Activated gamma-delta T cell (primary cell): ENCODE data around the gene SLC2A6.

Source experiments
- DNase-seq: peaks from one replicate; lab custom pipeline; 2025; lab: John Stamatoyannopoulos, UW

SLC2A6 gene

DNA sequence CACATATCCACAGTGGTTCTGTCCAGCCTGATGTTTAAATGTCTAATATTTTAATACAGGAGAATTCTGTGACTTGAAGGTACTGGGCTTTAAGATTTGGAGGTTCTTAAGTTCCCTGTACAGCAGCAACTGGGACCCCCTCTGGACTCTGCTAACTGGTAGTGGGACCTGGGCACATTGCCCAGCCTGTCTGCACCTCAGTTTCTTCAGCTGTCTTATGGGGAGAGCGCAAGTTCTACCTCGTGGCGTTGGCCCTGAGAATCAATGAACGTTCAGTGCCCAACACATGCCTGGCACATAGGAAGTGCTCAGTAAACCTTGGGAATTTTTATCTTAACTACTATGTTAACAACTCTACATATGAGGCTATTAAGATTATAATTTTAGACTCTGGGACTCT is 1.4 kb downstream of the SLC2A6 start:
- DNase-seq = no peak

DNA sequence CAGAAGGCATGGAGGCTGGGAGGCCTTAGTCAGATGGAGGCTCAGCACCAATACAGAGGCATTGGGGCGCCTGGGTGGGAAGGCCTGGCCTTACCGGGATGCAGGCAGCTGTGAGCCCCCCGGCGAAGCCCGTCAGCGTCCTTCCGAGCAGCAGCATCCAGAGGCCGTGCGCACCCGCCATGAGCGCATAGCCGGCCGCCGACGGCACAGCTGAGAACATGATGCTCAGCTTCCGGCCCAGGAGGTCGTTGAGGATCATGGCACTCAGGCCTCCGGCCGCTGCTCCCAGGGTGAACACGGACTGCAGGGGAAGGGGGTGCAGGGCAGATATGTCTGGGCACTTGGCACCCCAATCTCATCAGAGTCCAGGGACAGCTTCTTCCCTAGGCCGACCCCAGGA is 2.0 kb downstream of the SLC2A6 start:
- no peak for DNase-seq

DNA sequence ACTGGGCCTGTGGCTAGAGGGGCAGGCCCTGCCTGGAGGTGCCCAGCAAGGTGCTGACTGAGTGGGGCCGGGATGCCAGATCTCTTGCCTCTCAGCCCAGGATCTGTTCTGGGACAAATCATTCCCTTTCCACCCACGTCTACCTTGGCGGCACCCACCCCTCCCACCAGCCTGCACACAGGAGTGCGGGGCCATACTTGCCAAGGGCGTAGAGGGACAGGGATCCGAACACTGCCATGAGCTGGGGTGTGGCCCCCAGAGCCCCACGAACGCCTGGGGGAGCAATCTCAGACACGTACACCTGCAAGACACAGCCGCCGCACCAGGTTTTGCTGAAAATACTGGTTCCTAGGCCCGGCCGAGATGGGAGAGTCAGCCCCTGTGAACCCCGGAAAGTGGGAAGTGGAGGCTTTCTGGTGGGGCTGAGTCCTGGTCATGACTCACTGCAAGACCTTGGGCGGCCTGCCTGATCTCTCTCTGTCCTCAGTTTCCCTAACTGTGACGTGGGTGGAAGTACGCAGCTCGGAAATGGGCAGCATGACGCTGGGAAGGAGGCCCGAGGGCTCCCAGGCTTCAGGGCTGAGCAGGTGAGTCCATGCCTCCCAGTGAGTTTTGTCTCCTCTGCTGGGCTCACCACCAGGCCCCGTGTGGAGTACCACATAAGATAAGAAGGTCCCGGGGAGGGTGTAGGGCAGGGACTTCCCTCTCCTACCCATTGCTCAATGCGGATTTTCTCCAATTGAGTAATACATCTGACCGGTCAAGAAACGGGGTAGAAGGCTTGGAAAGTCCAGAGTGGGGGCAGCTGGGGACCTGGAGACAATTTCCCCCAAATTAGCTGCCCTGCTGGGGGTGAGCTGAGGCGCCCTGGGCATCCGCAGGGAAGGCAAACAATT is 2.6 kb downstream of the SLC2A6 start:
- no peak for DNase-seq

DNA sequence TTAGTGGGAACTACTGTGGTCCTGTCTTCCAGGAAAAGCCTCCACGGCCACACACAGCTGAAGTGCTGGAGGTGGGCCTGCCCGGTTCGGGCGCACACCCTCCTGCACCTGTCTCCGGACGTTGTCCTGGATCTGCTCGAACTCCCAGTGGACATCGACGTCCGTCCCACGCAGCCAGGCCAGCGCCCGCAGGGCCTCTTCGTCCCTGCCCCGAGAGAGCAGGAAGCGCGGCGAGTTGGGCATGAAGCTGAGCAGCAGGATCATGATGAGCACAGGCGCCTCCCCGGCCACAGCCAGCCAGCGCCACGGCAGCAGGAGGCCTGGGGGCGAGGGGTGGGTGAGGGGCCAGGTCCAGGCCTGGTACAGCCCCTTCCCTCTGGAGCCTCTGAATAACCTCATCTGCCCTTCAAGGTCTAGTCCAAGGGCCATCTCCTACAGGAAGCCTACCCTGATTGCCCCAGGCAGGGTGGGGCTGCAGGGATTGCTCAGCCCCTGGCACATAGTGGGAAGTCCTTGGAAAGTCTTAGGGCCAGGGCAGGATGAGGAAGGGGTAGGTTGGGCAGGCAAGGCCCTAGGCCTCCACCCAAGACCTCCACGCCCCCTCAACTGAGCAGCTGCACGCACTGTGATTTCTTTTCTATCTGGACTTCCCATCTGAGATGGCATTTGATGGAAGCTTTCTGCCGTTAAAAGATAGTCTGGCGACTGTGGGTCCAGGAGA is 3.4 kb downstream of the SLC2A6 start:
- no peak for DNase-seq

DNA sequence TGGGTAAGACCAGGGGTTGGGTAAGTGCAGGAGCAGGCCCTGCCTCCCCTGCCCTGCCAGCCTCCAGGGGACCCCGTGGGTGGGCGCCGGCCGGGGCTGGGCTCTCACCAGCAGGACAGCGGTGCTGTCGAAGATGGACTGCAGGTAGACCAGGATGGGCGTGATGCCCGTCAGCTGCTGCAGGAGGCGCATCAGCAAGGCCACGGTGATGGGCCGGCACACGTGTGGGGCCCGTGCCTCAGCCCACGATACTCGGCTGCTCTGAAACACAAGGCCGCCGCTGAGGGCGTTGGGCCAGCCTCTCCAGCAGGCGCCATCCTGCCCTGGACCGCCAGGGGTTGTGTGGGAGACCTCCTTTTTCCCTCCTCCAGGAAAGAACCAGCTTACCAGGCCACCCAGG is 4.0 kb downstream of the SLC2A6 start:
- no peak for DNase-seq

DNA sequence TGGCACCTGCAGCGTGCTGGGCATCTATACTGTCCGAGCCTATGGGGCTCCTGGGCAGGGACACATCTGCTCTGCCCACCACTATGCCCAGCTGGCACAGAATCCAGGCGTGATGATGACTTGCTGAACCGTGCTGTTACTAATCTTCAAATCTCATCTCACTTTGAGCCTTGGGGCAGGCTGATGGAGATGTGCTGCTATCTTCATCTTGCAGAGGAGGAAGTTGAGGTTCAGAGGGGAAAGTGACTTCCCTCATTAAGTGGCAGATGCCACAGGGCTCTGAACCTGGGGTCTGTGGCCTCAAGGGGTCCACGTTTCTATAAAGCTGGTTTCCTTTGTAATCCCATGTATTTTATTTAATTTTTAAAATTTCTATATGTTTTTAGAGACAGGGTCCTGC is 4.7 kb downstream of the SLC2A6 start:
- no peak for DNase-seq

DNA sequence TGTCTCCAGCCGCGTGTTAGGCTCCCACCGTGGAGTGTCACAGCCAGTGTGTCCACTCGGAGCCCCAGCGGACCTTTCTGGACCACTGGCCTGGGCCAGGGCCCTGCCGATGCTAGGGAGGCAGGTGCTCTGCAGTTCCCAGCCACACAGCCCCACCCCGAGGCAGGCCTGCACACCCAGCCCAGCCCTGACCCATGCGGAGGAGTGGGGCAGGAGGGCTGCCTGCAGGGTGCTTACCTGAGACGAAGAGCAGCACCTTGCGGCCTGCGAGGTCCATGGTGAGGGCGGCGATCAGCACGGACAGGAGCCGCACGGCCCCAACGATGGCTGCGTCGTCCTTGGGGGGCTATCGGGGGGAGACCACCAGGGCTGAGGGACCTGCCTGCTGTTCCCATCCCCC is 5.2 kb downstream of the SLC2A6 start:
- DNase-seq = no peak

DNA sequence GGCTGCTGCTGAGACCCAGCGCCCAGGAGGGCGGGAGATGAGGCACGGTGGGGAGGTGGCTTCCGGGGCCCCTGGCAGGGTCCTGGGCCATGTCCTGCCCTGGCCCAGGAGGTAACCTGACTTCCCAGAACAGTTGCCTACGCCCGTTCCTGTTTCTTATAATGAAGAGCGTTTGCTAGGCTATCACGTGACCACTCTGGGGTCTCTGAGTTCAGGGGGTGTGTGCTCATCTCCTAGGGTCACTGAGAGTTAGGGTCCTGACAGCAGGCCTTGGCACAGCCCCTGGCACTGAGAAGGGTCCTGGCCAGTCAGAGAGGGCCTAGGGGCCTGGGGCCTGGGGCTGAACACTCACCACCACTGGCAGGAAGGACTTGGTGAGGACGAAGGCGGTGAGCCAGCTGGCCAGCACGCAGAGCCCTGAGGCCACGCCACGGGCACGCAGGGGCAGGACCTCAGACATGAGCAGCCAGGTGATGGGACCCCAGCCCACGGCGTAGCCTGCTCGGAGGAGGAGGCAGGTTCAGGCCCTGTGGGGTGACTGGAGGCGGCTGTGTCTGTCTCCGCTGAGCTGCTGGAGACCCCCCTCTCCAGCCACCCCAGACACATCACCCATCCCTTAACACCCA is 6.0 kb downstream of the SLC2A6 start:
- no peak for DNase-seq

DNA sequence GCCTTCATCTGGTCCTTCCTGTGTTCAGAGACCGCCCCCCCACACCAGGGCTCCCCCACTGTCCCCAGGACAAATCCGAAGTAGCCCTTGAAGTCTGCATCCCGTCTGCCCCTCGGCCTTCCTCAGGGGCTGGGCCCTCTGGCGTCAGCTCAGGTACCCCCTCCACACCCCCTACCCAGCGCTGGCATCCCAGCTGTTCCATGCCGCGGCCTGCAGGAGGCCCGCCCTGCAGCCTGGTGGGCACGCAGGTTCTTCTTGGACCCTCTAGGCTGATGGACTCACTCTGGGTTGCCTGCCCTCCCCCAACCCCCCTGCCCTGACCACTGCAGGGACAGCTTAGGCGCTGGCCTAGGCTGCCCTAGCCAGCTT is 6.6 kb downstream of the SLC2A6 start:
- DNase-seq = no peak

DNA sequence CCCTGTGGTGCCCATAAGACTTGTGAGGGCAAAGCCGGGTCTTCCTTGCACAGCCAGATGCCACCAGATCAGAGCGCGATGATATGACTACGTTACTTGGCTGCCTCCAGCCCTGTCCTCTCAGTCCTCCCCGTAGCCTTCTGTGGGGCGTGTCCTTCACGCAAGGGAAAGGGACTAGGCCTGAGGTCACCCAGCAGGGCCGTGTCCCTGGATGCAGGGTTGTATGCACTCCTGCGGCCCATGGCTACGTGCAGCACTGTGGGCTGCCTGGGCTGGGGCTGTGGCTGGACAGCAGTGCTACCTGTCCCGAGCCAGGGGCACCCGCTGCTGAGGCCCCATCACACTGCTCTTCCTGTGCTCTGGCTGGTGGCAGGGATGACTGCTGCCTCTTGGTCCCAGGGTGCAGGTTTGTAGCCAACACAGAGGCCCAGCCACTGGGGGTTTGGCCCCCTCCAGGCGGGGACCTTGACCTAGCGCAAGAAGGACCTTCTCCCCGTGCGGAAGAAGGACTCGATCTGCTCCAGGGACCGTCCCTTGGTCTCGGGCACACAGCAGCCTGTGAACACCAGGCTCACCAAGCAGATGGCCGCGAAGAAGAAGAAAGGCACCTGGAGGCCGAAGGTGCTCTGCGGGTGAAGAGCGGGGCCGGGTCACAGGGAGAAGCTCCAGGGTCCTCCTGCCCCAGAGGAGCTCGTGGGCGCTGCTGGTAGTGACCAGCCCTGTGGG is 7.2 kb downstream of the SLC2A6 start:
- no peak for DNase-seq

DNA sequence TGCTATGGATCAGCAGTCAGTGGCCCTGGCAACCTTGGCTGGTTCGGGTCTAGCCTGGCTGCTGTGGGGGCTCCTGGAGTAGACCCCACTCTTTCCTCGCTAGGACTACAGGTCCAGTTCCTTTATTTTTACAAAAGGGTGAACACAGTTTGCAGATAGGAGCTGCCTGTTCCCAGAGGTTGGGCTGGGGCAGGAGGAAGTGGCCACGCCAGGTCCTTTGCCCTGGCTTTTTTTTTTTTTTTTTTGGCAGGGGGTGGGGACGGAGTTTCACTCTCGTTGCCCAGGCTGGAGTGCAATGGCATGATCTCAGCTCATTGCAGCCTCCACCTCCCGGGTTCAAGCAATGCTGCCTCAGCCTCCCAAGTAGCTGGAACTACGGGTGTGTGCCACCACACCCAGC is 7.9 kb downstream of the SLC2A6 start:
- DNase-seq = no peak

DNA sequence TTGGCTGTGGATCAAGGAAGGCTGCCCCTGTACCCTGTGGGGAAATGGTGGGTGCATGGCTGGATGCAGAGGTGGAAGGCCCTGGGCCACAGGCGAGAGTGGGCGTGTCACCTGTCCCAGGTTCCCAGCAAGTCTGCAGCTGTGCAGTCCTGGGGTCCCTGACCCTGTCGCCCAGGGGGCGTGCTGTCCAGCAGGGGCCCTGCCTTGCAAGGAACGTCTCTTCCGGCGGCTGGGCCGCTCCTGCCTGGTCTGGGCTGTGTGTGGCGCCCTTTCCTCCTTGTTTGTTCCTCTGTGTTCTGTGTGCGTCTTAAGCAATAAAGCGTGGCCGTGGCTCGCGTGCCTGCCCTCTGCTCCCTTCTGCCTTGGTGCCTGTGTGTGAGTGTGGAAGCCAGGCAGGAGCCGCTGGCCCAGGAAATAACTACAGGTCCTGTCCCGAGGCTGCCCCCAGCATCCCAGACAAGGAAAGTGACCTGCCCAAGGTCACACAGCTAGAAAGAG is 8.4 kb downstream of the SLC2A6 start:
- DNase-seq = no peak

DNA sequence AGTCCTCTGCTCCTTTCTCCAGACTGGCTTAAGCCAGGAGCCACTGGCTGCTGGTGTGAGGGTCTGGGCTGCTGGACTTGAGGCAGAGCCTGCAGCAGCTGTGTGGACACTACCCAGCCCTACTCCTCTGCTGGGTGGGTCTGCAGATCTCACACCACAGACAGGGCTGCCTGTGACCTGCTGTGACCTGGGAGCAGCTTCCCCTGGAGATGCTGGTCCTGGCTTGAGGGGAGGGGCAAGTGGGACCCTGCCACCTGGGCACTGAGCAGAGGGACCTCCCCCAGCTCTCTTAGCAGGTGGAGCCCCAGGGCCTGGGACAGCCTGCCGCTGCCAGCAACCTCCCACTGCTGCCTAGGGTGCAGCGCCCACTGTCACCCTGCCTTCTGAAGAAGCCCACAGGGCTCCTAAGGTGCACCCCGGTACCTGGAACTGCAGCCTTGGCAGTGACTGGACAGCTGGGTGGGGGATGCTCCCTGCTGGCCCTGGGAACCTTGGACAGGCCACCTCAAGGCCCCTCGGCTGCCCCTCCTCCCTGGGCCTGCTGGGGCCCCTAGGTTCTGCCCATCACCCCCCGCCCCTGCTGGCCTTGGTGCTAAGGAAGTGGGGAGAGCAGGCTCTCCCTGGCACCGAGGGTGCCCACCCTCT is 10.0 kb downstream of the SLC2A6 start:
- DNase-seq = no peak

DNA sequence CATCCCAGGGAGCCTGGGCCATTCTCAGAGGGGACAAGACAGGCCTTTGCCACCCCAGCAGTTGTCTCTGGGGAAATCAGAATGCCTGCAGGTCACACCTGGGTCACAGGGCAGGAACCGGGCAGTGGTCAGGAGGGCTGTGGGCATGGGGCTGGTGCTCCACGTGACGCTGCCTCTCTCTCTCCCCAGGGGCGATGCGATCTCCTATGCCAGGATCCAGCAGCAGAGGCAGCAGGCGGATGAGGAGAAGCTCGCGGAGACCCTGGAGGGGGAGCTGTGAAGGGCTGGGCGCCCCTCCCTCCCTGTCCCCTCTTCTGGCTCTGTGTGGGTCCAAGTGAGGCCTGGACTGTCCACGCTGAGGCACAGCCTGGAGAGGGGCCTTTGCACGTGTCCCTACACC is 10.5 kb downstream of the SLC2A6 start:
- DNase-seq = no peak

DNA sequence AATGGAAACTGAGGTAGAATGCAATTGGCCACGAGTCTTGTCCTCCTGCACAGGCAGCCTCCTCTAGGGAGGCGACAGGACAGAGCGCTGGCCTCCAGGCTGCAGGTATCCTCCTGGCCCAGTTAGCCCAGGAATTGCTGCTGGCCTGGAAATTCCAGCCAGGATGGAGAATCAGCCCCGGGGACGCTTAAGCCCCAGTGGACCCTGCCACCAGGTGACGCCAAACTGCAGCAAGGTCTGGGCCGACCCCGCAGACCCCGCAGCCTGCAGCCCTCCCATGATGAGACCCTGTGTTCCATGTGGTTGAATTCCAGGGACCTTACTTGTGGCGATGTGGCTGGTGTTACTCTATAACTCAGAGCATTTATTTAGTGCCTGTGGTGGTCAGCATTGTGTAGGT is 11.8 kb downstream of the SLC2A6 start:
- DNase-seq = no peak

DNA sequence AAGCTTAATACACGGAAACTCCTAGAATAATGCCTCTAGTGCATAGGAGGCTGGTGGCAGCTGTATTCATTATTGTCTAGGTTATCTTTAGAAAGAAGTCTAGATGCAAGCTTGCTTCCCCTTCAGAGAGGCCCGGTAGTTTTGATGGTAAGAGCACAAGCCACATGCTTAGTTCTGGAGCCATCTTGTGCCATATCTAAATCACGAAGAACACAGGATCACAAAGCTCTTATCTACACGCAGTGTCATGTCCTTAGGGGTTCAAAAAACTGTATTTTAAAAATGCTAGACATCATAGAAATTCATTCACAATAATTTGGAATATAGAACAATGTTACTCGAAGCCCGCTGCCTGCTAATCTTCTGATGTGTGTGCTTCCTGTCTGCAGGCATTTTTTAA is 12.9 kb downstream of the SLC2A6 start:
- DNase-seq = no peak

DNA sequence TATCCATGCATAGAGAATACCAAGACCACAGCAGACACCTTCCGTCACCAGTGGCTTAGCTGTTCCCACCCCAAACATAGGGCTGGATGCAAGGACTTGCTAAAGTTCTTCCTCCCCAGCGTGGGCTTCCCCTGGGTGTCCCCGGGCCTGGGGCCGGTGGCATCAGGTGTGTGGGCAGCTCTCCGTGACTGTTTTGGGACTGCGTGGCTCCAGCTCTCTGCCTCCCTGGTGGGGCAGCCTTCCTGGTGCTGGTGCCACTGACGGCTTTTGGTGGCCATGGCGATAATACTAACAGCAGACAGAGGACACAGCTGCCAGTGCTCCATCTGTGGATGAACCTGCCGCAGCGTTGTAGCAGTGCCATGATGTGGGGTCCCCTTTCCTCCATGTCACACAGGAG is 14.3 kb downstream of the SLC2A6 start:
- no peak for DNase-seq

DNA sequence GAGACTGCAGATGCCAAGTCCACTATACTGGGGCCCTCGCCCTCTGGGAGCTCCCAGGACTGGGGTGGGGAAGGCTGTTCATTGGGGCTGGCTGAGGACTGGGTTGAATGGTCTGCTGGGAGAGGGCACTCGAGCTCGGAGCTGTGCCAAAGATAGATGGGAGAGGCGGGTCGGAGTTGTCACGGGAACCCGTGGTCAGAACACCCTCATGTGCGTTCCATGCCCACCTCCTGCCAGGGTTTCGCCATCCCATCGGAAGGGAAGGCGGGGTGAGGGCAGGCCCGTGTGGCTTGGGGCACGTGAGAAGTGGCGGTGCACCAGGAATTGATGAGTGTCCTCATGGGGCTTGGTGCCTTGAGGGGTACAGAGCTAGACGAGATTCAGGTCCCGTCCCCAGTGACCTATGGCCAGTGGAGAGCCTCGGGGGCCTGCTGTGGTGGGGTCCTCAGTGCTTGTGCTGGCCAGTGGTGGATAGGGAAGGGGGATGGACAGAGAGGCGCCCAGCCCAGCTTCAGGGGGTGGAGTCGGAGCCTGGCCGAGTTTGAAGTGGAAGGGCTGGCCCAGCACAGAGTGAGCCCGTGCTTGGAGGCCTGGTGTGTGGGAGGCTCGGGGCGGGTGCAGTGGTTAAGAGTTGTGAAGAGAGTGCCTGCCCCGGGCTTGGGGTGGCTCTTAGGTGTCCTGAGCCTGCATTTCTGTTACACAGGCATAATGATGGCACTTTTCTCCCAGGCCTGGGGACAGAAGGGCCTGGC is 14.9 kb downstream of the SLC2A6 start:
- no peak for DNase-seq

DNA sequence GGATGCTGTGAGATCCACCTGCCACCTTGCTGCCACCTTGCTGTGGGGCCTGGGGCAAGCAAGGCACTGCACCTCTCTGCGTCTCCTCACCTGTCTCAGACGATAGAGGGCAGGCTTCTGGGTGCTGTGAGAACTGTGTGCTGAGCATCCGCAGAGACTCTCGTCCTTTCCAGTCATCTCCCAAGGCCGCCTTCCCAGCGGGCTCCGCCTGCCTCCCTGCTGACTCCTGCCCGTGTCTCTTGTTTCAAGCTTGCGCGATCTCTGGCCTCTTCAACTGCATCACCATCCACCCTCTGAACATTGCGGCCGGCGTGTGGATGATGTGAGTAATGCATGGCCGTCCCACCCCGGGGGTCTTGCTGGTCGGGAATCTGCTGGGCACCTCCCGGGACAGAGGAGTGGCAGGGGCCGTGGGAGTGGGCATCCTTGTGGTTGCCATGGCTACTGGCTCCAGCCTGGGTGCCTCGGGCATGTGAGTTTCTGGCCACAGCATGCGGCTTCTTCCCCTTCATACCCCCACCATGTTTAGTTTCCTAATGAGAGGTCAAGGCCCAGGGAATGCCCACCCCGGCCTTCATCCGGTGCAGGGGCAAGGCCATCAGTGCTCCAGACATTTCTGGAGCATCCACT is 15.6 kb downstream of the SLC2A6 start:
- no peak for DNase-seq

DNA sequence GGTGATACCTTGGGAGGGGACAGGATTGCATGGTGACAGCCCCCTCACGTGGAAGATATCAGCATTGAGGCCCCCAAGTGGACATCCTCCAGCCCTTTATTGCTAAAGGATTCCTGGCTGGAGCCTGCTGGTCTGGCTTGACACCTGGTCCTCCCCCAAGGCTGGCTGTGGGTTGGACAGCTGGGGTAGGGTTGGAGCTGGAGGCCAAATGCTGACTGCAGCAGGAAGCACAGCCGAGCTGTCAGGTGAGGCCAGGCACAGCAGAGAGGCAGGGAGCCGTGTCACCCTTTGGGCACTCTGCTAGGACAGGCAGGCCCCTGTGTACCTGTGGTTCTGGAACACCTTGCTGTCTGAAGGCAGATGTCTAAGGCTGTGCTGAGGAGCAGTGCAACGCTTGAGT is 16.9 kb downstream of the SLC2A6 start:
- DNase-seq = no peak
